GM23338 (cell line): Measurements from ENCODE around the gene ATAD5. TPM values are rescaled to one million over a fixed set of nuclear protein-coding genes. Genes with fewer than 3 reads are reported as not detected.

Experiments used
- ATAC-seq: fragments of 200-7000 bp; cut with Tn5 transposase; 3 replicates; pipeline ENCODE4 v1.9.1; 2020
- DNase-seq: peaks from one replicate; pipeline ENCODE4 v3.0.0-alpha.2; 2015; ENCODE audit warnings: low spot score
- H2AFZ ChIP-seq: fragments of 200-600 bp; sonication (generic); 2 replicates; pipeline ENCODE4 v1.8.0; 2016; ENCODE audit warnings: antibody characterized with exemption, mild to moderate bottlenecking, moderate library complexity
- H3F3A ChIP-seq: fragments of 200-600 bp; sonication (generic); replicated peaks from 2 replicates; pipeline ENCODE4 v1.8.0; 2017; ENCODE audit warnings: antibody characterized with exemption, mixed run types, low read depth
- H3K27ac ChIP-seq: fragments of 200-600 bp; sonication (generic); 2 replicates; pipeline ENCODE4 v1.6.1; 2016; ENCODE audit warnings: low read depth
- H3K27me3 ChIP-seq: fragments of 200-600 bp; sonication (generic); 2 replicates; pipeline ENCODE4 v1.8.0; 2016; ENCODE audit warnings: mild to moderate bottlenecking, mixed run types, moderate library complexity; ENCODE audit not compliant: insufficient read depth
- H3K36me3 ChIP-seq: fragments of 200-600 bp; sonication (generic); 2 replicates; pipeline ENCODE4 v1.8.0; 2016; ENCODE audit warnings: mild to moderate bottlenecking; ENCODE audit not compliant: insufficient read depth
- H3K4me1 ChIP-seq: fragments of 200-600 bp; sonication (generic); 2 replicates; pipeline ENCODE4 v1.8.0; 2016; ENCODE audit warnings: mild to moderate bottlenecking, moderate library complexity; ENCODE audit not compliant: insufficient read depth
- H3K4me2 ChIP-seq: fragments of 200-600 bp; sonication (generic); 2 replicates; pipeline ENCODE4 v1.7.1; 2017; ENCODE audit warnings: mixed run types
- H3K4me3 ChIP-seq: fragments of 200-600 bp; sonication (generic); 2 replicates; pipeline ENCODE4 v1.6.1; 2016; ENCODE audit warnings: mixed run types
- H3K79me2 ChIP-seq: fragments of 200-600 bp; sonication (generic); replicated peaks from 2 replicates; pipeline ENCODE4 v1.8.0; 2017; ENCODE audit warnings: mild to moderate bottlenecking; ENCODE audit not compliant: insufficient read depth
- H3K9me2 ChIP-seq: fragments of 200-600 bp; sonication (generic); 2 replicates; pipeline ENCODE4 v1.8.0; 2017; ENCODE audit not compliant: insufficient read depth
- H4K20me1 ChIP-seq: fragments of 200-600 bp; sonication (generic); replicated peaks from 2 replicates; pipeline ENCODE4 v1.8.0; 2017; ENCODE audit warnings: mild to moderate bottlenecking; ENCODE audit not compliant: insufficient read depth
- H3K27ac Mint-ChIP-seq: 2 replicates; pipeline ENCODE4 v1.8.0; 2020; ENCODE audit warnings: inconsistent platforms, mild to moderate bottlenecking, moderate library complexity, mixed read lengths
- H3K27me3 Mint-ChIP-seq: 3 replicates; pipeline ENCODE4 v1.8.0; 2022; ENCODE audit warnings: low read depth, mild to moderate bottlenecking, moderate library complexity, mixed read lengths, inconsistent platforms; ENCODE audit not compliant: insufficient read depth, poor library complexity
- H3K36me3 Mint-ChIP-seq: 3 replicates; pipeline ENCODE4 v1.8.0; 2021; ENCODE audit warnings: low read depth, mild to moderate bottlenecking, inconsistent platforms, moderate library complexity, mixed read lengths
- H3K4me1 Mint-ChIP-seq: 3 replicates; pipeline ENCODE4 v1.8.0; 2020; ENCODE audit warnings: mild to moderate bottlenecking, inconsistent platforms, mixed read lengths
- H3K4me3 Mint-ChIP-seq: 3 replicates; pipeline ENCODE4 v1.8.0; 2021; ENCODE audit warnings: moderate library complexity, mild to moderate bottlenecking, inconsistent platforms, mixed read lengths
- H3K9me3 Mint-ChIP-seq: 3 replicates; pipeline ENCODE4 v1.8.0; 2020; ENCODE audit warnings: moderate library complexity, mild to moderate bottlenecking, inconsistent platforms, mixed read lengths
- EZH2 ChIP-seq: fragments of 200-600 bp; sonication (generic); IDR thresholded peaks from one replicate; pipeline ENCODE4 v1.8.0; 2017; ENCODE audit warnings: antibody characterized with exemption, mild to moderate bottlenecking, low read depth; ENCODE audit not compliant: unreplicated experiment
- JUNB ChIP-seq: IDR thresholded peaks from one replicate; pipeline ENCODE4 v1.6.1; 2016; ENCODE audit warnings: antibody characterized with exemption; ENCODE audit not compliant: unreplicated experiment
- ZNF114 ChIP-seq: fragments of 250-450 bp; sonication (Bioruptor Pico); IDR thresholded peaks from 2 replicates; pipeline ENCODE4 v1.5.0; 2020; ENCODE audit warnings: mild to moderate bottlenecking, moderate library complexity
- polyA plus RNA-seq: library from polyadenylated mRNA; unstranded; fragments of >200 nt; fragmentation: Nextera tagmentation; extraction: Ambion mirVana; gene quantifications from 2 replicates; pipeline ENCODE4 v1.2.1, GENCODE V29; 2016
- total RNA-seq: library from RNA; depleted of rRNA; stranded (reverse); fragments of >200 nt; shearing (Covaris generic); gene quantifications from 2 replicates; pipeline ENCODE4 v1.2.3, GENCODE V29; 2014
- TF ChIP-seq, protein P1 (sequence below): IDR thresholded peaks from 2 replicates; pipeline ENCODE4 v1.6.1; 2016; ENCODE audit warnings: antibody characterized with exemption
- TF ChIP-seq, protein P2 (sequence below): IDR thresholded peaks from one replicate; pipeline ENCODE4 v1.6.1; 2018; ENCODE audit warnings: antibody characterized with exemption; ENCODE audit not compliant: unreplicated experiment
- TF ChIP-seq, protein P3 (sequence below), 2 experiments: fragments of 200-600 bp in 1 of 2; sonication (generic) in 1 of 2; conservative IDR thresholded peaks; 2 replicates each; pipeline versions ENCODE4 v1.5.1 to v1.6.1; 2016 to 2017; ENCODE audit warnings: antibody characterized with exemption in 2 of 2, low read depth in 2 of 2, mild to moderate bottlenecking in 2 of 2, moderate library complexity in 1 of 2

The ATAD5 gene
- total and polyA plus RNA-seq, 2 experiments from 2014 or later: 24.2 to 30.9 TPM

DNA sequence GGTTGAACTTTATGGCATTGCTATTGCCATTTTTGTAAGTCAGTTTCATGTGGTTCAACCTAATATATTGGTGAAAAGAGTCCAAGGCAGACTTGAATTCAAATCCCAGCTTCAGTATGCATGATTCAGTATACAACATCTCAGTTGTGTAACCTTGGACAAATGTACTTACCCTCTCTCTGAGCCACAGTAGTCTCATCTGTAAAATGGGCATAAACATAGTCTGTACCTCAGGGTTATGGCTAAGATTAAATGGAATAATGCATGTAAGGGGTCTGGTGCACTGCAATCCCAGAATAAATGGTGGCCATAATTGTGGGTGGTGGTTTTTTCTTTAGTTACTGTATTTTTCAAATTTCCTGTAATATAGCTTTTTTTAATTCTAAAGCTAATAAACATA, 85.3 kb downstream of the ATAD5 start:
- Histone ChIP-seq H3K79me2 (no peaks in the 10 kb centered on the region), H2AFZ (no peak overlapping the region), H3K36me3 (no peaks in the 10 kb centered on the region), H3K4me3 (no peak overlapping the region), H3K4me1 (peaks cover 10% of the 10 kb centered on the region; the same call in 1 of the 2 replicates), H3K27ac (no peak overlapping the region), H3K4me2 (no peak overlapping the region), H3K9me2 (no peaks in the 10 kb centered on the region), H4K20me1 (no peaks in the 10 kb centered on the region), H3K27me3 (peaks cover 18% of the 10 kb centered on the region), H3F3A (no peaks in the 10 kb centered on the region; the same call in 1 of the 2 replicates)
- H3K27ac Mint-ChIP-seq: no peak overlapping the region
- no peak for DNase-seq
- H3K9me3 Mint-ChIP-seq: no peaks in the 10 kb centered on the region; the same call in 2 of the 3 replicates
- H3K27me3 Mint-ChIP-seq: peaks cover 18% of the 10 kb centered on the region
- ATAC-seq: no peak
- TF ChIP-seq JUNB (no peak), EZH2 (no peak), ZNF114 (CRISPR knock-in tag) (no peak)
- TF ChIP-seq, protein P1, sequence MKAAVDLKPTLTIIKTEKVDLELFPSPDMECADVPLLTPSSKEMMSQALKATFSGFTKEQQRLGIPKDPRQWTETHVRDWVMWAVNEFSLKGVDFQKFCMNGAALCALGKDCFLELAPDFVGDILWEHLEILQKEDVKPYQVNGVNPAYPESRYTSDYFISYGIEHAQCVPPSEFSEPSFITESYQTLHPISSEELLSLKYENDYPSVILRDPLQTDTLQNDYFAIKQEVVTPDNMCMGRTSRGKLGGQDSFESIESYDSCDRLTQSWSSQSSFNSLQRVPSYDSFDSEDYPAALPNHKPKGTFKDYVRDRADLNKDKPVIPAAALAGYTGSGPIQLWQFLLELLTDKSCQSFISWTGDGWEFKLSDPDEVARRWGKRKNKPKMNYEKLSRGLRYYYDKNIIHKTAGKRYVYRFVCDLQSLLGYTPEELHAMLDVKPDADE: no peak
- TF ChIP-seq, protein P2, sequence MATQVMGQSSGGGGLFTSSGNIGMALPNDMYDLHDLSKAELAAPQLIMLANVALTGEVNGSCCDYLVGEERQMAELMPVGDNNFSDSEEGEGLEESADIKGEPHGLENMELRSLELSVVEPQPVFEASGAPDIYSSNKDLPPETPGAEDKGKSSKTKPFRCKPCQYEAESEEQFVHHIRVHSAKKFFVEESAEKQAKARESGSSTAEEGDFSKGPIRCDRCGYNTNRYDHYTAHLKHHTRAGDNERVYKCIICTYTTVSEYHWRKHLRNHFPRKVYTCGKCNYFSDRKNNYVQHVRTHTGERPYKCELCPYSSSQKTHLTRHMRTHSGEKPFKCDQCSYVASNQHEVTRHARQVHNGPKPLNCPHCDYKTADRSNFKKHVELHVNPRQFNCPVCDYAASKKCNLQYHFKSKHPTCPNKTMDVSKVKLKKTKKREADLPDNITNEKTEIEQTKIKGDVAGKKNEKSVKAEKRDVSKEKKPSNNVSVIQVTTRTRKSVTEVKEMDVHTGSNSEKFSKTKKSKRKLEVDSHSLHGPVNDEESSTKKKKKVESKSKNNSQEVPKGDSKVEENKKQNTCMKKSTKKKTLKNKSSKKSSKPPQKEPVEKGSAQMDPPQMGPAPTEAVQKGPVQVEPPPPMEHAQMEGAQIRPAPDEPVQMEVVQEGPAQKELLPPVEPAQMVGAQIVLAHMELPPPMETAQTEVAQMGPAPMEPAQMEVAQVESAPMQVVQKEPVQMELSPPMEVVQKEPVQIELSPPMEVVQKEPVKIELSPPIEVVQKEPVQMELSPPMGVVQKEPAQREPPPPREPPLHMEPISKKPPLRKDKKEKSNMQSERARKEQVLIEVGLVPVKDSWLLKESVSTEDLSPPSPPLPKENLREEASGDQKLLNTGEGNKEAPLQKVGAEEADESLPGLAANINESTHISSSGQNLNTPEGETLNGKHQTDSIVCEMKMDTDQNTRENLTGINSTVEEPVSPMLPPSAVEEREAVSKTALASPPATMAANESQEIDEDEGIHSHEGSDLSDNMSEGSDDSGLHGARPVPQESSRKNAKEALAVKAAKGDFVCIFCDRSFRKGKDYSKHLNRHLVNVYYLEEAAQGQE: no peak
- no peak overlapping the region for H3K4me3 Mint-ChIP-seq
- H3K4me1 Mint-ChIP-seq: peaks cover 16% of the 10 kb centered on the region
- H3K36me3 Mint-ChIP-seq: no peaks in the 10 kb centered on the region

DNA sequence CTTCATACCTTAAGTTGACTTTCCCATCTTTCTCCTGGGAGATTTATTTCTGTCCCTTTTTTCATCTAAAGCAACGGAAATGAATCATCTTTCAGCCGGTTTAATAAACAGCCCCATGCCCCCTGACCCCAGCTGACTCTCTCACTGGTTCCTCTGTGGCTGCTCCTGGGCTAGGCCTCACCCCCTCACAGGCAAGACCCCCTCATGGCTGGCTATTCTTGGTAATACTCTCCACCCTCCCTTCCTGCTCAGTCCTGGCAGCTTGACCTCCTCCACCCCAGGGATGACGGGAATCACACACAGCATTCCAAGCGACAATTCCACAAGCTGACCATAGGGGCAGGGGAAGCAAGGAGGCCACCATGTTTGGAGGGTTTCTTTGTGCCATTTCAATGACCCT, 88.5 kb downstream of the ATAD5 start:
- Histone ChIP-seq H3K79me2 (no peaks in the 10 kb centered on the region), H3K9me2 (no peaks in the 10 kb centered on the region), H3K4me3 (no peak overlapping the region), H3K27ac (no peak overlapping the region), H3K27me3 (peaks cover 46% of the 10 kb centered on the region), H3F3A (no peaks in the 10 kb centered on the region; the same call in 1 of the 2 replicates), H3K36me3 (no peaks in the 10 kb centered on the region), H4K20me1 (no peaks in the 10 kb centered on the region), H2AFZ (no peak overlapping the region), H3K4me1 (peaks cover 10% of the 10 kb centered on the region; the same call in 1 of the 2 replicates), H3K4me2 (0 out of 2 replicates have a peak overlapping the region, but pooled peaks have one; percentile 19)
- Mint-ChIP-seq H3K4me3 (no peak overlapping the region), H3K36me3 (no peaks in the 10 kb centered on the region), H3K9me3 (no peaks in the 10 kb centered on the region; the same call in 2 of the 3 replicates), H3K27ac (no peak overlapping the region), H3K27me3 (peaks cover 44% of the 10 kb centered on the region), H3K4me1 (peaks cover 18% of the 10 kb centered on the region)
- TF ChIP-seq, protein P3, sequence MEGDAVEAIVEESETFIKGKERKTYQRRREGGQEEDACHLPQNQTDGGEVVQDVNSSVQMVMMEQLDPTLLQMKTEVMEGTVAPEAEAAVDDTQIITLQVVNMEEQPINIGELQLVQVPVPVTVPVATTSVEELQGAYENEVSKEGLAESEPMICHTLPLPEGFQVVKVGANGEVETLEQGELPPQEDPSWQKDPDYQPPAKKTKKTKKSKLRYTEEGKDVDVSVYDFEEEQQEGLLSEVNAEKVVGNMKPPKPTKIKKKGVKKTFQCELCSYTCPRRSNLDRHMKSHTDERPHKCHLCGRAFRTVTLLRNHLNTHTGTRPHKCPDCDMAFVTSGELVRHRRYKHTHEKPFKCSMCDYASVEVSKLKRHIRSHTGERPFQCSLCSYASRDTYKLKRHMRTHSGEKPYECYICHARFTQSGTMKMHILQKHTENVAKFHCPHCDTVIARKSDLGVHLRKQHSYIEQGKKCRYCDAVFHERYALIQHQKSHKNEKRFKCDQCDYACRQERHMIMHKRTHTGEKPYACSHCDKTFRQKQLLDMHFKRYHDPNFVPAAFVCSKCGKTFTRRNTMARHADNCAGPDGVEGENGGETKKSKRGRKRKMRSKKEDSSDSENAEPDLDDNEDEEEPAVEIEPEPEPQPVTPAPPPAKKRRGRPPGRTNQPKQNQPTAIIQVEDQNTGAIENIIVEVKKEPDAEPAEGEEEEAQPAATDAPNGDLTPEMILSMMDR (conservative IDR thresholded peaks at IDR 0.05; ENCODE audit: low read depth in 2 of 2): peak; percentile 22 to 39; a peak in 3 of 4 replicates
- TF ChIP-seq, protein P1: no peak
- DNase-seq (peak; percentile 67), ATAC-seq (peak; percentile 26)
